HepG2 (cell line): ENCODE results near the gene AKT2. TPM values are rescaled to one million over a fixed set of nuclear protein-coding genes. Genes with fewer than 3 reads are reported as not detected.

Experiments used
- ATF7 ChIP-seq, 2 experiments: fragments of 450-650 bp in 1 of 2; sonication (generic) in 1 of 2; formaldehyde crosslinking in 1 of 2; IDR thresholded peaks; 2 replicates each; pipeline versions ENCODE4 v1.4.0 to v1.6.1; 2016 to 2020; ENCODE audit warnings: antibody characterized with exemption in 1 of 2, mild to moderate bottlenecking in 1 of 2, missing genetic modification reagents in 1 of 2
- CEBPG ChIP-seq: IDR thresholded peaks from 2 replicates; pipeline ENCODE4 v1.6.1; 2016
- CHCHD3 ChIP-seq: sonication (generic); formaldehyde crosslinking; IDR thresholded peaks from 2 replicates; pipeline ENCODE4 v1.8.0; 2022; ENCODE audit warnings: mild to moderate bottlenecking, missing genetic modification reagents, moderate library complexity
- ESRRA ChIP-seq: sonication (generic); formaldehyde crosslinking; IDR thresholded peaks from 2 replicates; pipeline ENCODE4 v1.5.1; 2020; ENCODE audit warnings: mild to moderate bottlenecking, low read depth, missing genetic modification reagents
- GPN1 ChIP-seq: sonication (generic); formaldehyde crosslinking; IDR thresholded peaks from 2 replicates; pipeline ENCODE4 v1.5.1; 2020; ENCODE audit warnings: missing genetic modification reagents, borderline replicate concordance
- GTF3A ChIP-seq: sonication (generic); formaldehyde crosslinking; conservative IDR thresholded peaks from 2 replicates; pipeline ENCODE4 v1.4.0; 2020; ENCODE audit warnings: mild to moderate bottlenecking, missing genetic modification reagents
- JUND ChIP-seq: sonication (generic); formaldehyde crosslinking; IDR thresholded peaks from 2 replicates; pipeline ENCODE4 v1.8.0; 2022; ENCODE audit warnings: mild to moderate bottlenecking, missing genetic modification reagents
- KAT8 ChIP-seq: IDR thresholded peaks from 2 replicates; pipeline ENCODE4 v1.6.1; 2016; ENCODE audit warnings: missing genetic modification reagents, missing compliant biosample characterization
- KLF15 ChIP-seq: sonication (generic); formaldehyde crosslinking; IDR thresholded peaks from 2 replicates; pipeline ENCODE4 v1.8.1; 2023; ENCODE audit warnings: borderline replicate concordance, mild to moderate bottlenecking, inconsistent platforms, missing genetic modification reagents, mixed read lengths
- MTA3 ChIP-seq: sonication (generic); formaldehyde crosslinking; IDR thresholded peaks from 2 replicates; pipeline ENCODE4 v1.4.0; 2020; ENCODE audit warnings: missing genetic modification reagents
- PAWR ChIP-seq: sonication (generic); formaldehyde crosslinking; IDR thresholded peaks from 2 replicates; pipeline ENCODE4 v1.4.0; 2020; ENCODE audit warnings: missing genetic modification reagents, mild to moderate bottlenecking, borderline replicate concordance
- PHB2 ChIP-seq: fragments of 450-650 bp; IDR thresholded peaks from 2 replicates; pipeline ENCODE4 v1.6.1; 2018; ENCODE audit not compliant: partially characterized antibody
- RAD51 ChIP-seq: fragments of 450-650 bp; IDR thresholded peaks from 2 replicates; pipeline ENCODE4 v1.6.1; 2016; ENCODE audit warnings: borderline replicate concordance
- SAFB2 ChIP-seq: sonication (generic); formaldehyde crosslinking; IDR thresholded peaks from 2 replicates; pipeline ENCODE4 v1.5.1; 2020; ENCODE audit warnings: missing genetic modification reagents, low read depth, mild to moderate bottlenecking, borderline replicate concordance
- SALL1 ChIP-seq: sonication (generic); formaldehyde crosslinking; IDR thresholded peaks from 2 replicates; pipeline ENCODE4 v1.8.0; 2022; ENCODE audit warnings: mild to moderate bottlenecking, missing genetic modification reagents
- SIN3A ChIP-seq: IDR thresholded peaks from 2 replicates; pipeline ENCODE4 v1.6.1; 2011; ENCODE audit warnings: low read depth, mild to moderate bottlenecking, control low read depth, low read length, borderline replicate concordance
- SNRNP70 ChIP-seq: fragments of 200-400 bp; formaldehyde crosslinking; IDR thresholded peaks from 2 replicates; pipeline ENCODE4 v1.6.1; 2017; ENCODE audit warnings: mild to moderate bottlenecking, low read depth, low read length, moderate library complexity
- SP1 ChIP-seq, 2 experiments: fragments of 450-650 bp in 1 of 2; sonication (generic) in 1 of 2; formaldehyde crosslinking in 1 of 2; IDR thresholded peaks; 2 replicates each; pipeline versions ENCODE4 v1.4.0 to v1.6.1; 2016 to 2020; ENCODE audit warnings: missing genetic modification reagents in 1 of 2
- SP5 ChIP-seq: IDR thresholded peaks from 2 replicates; pipeline ENCODE4 v1.6.1; 2016; ENCODE audit warnings: low read depth, borderline replicate concordance
- TCF7 ChIP-seq: sonication (generic); IDR thresholded peaks from 2 replicates; pipeline ENCODE4 v1.6.1; 2016; ENCODE audit warnings: antibody characterized with exemption, low read depth
- ZFP82 ChIP-seq: sonication (generic); formaldehyde crosslinking; IDR thresholded peaks from 2 replicates; pipeline ENCODE4 v1.5.1; 2020; ENCODE audit warnings: mild to moderate bottlenecking, missing genetic modification reagents, borderline replicate concordance
- ZKSCAN5 ChIP-seq: sonication (generic); formaldehyde crosslinking; IDR thresholded peaks from 2 replicates; pipeline ENCODE4 v1.5.1; 2020; ENCODE audit warnings: mild to moderate bottlenecking, missing genetic modification reagents
- ZNF652 ChIP-seq: IDR thresholded peaks from 2 replicates; pipeline ENCODE4 v1.6.1; 2016; ENCODE audit warnings: low read depth, borderline replicate concordance
- ZNF782 ChIP-seq: sonication (generic); formaldehyde crosslinking; IDR thresholded peaks from 2 replicates; pipeline ENCODE4 v1.4.0; 2020; ENCODE audit warnings: missing genetic modification reagents, mild to moderate bottlenecking, borderline replicate concordance
- ZNF883 ChIP-seq: sonication (generic); formaldehyde crosslinking; IDR thresholded peaks from 2 replicates; pipeline ENCODE4 v1.5.1; 2020; ENCODE audit warnings: mild to moderate bottlenecking, missing genetic modification reagents; ENCODE audit errors: not compliant biosample characterization
- ZSCAN31 ChIP-seq: sonication (generic); formaldehyde crosslinking; IDR thresholded peaks from 2 replicates; pipeline ENCODE4 v1.5.0; 2020; ENCODE audit warnings: low read depth, mild to moderate bottlenecking, missing genetic modification reagents
- polyA plus RNA-seq, 8 experiments: library from polyadenylated mRNA; depleted of rRNA in 3 of 8; stranded (reverse) in 7 of 8; unstranded in 1 of 8; fragments of >200 nt; fragmentation: Illumina TruSeq in 4 of 8; extraction: Trizol in 4 of 8; gene quantifications; 2 replicates each; pipeline versions ENCODE4 v1.2.1 to v1.2.3, GENCODE V29; 2011 to 2016; ENCODE audit warnings: low read depth in 4 of 8, missing spikeins in 1 of 8, mixed read lengths in 1 of 8; ENCODE audit not compliant: insufficient read depth in 1 of 8
- total RNA-seq, 5 experiments: library from RNA; depleted of rRNA; stranded (reverse); fragments of >200 nt; fragmentation: Illumina TruSeq; extraction: Trizol; gene quantifications; 2 replicates each; pipeline ENCODE4 v1.2.3, GENCODE V29; 2016; ENCODE audit warnings: low read depth in 1 of 5
- TF ChIP-seq, protein P1 (sequence below): IDR thresholded peaks from 2 replicates; pipeline ENCODE4 v1.6.1; 2016; ENCODE audit warnings: mild to moderate bottlenecking
- TF ChIP-seq, protein P2 (sequence below): sonication (generic); formaldehyde crosslinking; IDR thresholded peaks from 2 replicates; pipeline ENCODE4 v1.5.1; 2020; ENCODE audit warnings: missing genetic modification reagents, mild to moderate bottlenecking, borderline replicate concordance

AKT2 gene
- total and polyA plus RNA-seq, 2 of the 13 experiments (the other 11 are each of a cell fraction or from before 2014, with no cell fraction given) = 82.1 to 173 TPM

DNA sequence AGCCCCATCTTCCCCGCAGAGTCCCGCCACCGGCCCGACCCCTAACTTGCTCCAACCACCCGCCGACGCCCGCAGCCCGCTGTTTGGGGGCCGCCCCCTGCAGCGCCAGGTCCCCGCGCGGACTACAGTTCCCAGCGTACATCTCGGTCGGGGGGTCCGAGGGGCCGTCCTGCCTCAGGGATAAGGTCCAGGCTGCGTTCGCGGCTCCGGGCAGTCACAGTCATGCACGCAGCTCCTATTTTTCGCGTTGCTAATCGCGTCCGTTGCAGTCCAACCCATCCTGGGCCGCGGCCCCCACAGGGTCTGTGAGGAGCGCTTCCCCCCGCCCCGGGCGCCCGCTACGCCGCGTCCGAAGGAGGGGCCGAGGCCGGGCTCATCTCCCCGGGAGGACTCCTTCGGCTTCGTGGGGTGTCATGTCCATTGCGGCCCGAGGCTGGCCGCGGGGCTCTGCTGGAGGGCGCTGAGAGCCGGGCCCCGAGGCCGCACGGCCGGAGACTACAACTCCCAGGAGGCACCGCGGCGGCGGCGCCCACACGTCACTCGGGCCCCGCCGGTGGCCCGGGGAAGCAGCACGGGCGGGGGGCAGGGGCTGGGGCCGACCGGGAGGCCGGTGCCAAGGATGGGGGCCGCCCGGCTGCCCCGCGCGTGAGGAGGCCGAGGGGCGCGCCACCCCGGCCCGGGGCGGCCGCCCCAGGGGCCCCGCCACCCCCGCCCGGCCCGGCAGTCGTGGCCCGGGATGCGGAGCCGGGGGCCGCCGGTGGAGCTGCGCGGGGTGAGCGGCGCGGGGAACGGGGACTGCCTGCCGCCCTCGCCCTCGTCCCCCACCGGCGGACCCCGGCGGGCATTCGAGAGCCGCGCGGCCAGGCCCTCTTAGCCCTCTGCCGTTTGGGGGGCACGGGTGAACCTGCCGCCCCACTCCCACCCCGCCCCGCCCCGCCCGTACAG lies 94.0 kb downstream of the AKT2 start, which contains the start of gene MAP3K10 (continued):
- peak; percentile 26; the same call in 1 of the 2 replicates for TF ChIP-seq KAT8 (CRISPR knock-in tag)
- TF ChIP-seq SIN3A = peak; percentile 30; the same call in 1 of the 2 replicates
- TF ChIP-seq ZSCAN31 = 0 out of 2 replicates have a peak, but pooled peaks have one; percentile 74
- TF ChIP-seq CHCHD3 (CRISPR knock-in tag) = no peak
- no peak for TF ChIP-seq JUND (CRISPR knock-in tag)
- TF ChIP-seq TCF7 = no peak
- no peak for TF ChIP-seq ZKSCAN5 (CRISPR knock-in tag)
- TF ChIP-seq ZNF652 (CRISPR knock-in tag) = no peak
- TF ChIP-seq, protein P1, sequence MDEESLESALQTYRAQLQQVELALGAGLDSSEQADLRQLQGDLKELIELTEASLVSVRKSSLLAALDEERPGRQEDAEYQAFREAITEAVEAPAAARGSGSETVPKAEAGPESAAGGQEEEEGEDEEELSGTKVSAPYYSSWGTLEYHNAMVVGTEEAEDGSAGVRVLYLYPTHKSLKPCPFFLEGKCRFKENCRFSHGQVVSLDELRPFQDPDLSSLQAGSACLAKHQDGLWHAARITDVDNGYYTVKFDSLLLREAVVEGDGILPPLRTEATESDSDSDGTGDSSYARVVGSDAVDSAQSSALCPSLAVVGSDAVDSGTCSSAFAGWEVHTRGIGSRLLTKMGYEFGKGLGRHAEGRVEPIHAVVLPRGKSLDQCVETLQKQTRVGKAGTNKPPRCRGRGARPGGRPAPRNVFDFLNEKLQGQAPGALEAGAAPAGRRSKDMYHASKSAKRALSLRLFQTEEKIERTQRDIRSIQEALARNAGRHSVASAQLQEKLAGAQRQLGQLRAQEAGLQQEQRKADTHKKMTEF (CRISPR knock-in tag) = peak; percentile 82; the same call in 1 of the 2 replicates
- no peak for TF ChIP-seq ATF7 (IDR thresholded peaks at IDR 0.05)
- no peak for TF ChIP-seq ATF7 (CRISPR knock-in tag; IDR thresholded peaks at IDR 0.05)
- TF ChIP-seq ESRRA = no peak
- TF ChIP-seq ZFP82 (CRISPR knock-in tag) = 0 out of 2 replicates have a peak, but pooled peaks have one; percentile 65
- TF ChIP-seq, protein P2, sequence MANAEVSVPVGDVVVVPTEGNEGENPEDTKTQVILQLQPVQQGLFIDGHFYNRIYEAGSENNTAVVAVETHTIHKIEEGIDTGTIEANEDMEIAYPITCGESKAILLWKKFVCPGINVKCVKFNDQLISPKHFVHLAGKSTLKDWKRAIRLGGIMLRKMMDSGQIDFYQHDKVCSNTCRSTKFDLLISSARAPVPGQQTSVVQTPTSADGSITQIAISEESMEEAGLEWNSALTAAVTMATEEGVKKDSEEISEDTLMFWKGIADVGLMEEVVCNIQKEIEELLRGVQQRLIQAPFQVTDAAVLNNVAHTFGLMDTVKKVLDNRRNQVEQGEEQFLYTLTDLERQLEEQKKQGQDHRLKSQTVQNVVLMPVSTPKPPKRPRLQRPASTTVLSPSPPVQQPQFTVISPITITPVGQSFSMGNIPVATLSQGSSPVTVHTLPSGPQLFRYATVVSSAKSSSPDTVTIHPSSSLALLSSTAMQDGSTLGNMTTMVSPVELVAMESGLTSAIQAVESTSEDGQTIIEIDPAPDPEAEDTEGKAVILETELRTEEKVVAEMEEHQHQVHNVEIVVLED (CRISPR knock-in tag) = peak; percentile 85
- no peak for TF ChIP-seq PAWR (CRISPR knock-in tag)
- no peak for TF ChIP-seq SP5 (CRISPR knock-in tag)
- TF ChIP-seq PHB2 = no peak
- no peak for TF ChIP-seq GTF3A (CRISPR knock-in tag)
- no peak for TF ChIP-seq KLF15 (CRISPR knock-in tag)
- TF ChIP-seq SAFB2 (CRISPR knock-in tag) = no peak
- no peak for TF ChIP-seq SNRNP70
- peak; percentile 72 for TF ChIP-seq SALL1 (CRISPR knock-in tag)
- TF ChIP-seq MTA3 (CRISPR knock-in tag) = no peak
- no peak for TF ChIP-seq RAD51
- peak; percentile 91 for TF ChIP-seq ZNF883 (CRISPR knock-in tag)
- no peak for TF ChIP-seq SP1 (IDR thresholded peaks at IDR 0.05)
- peak; percentile 27; the same call in 1 of the 2 replicates for TF ChIP-seq SP1 (CRISPR knock-in tag; IDR thresholded peaks at IDR 0.05)
- TF ChIP-seq CEBPG (CRISPR knock-in tag) = no peak
- TF ChIP-seq ZNF782 = no peak
- no peak for TF ChIP-seq GPN1
